H9 (cell line): ENCODE data around the gene UBXN11. TPM values are rescaled to one million over a fixed set of nuclear protein-coding genes. Genes with fewer than 3 reads are reported as not detected.
A peak's percentile ranks its signal among the peaks of the same experiment; 100 is the strongest.

Experiments used
- DNase-seq: peaks from one replicate; pipeline ENCODE4 v3.0.0-alpha.2; 2017
- H2AFZ ChIP-seq: one replicate; pipeline ENCODE4 v1.6.1; 2013; ENCODE audit warnings: mild to moderate bottlenecking, low read length, control low read depth, moderate library complexity
- H2AK5ac ChIP-seq: 2 replicates; pipeline ENCODE4 v1.6.1; 2013; ENCODE audit warnings: low read length, control low read depth, mixed read lengths; ENCODE audit not compliant: insufficient read length
- H2BK120ac ChIP-seq: one replicate; pipeline ENCODE4 v1.6.1; 2013; ENCODE audit warnings: low read depth, mild to moderate bottlenecking, low read length, control low read depth, inconsistent platforms; ENCODE audit not compliant: poor library complexity, severe bottlenecking
- H2BK12ac ChIP-seq: 2 replicates; pipeline ENCODE4 v1.6.1; 2013; ENCODE audit warnings: low read length, control low read depth, mixed read lengths, low read depth; ENCODE audit not compliant: insufficient read length
- H2BK15ac ChIP-seq: 2 replicates; pipeline ENCODE4 v1.6.1; 2013; ENCODE audit warnings: low read depth, low read length, control low read depth
- H2BK20ac ChIP-seq: one replicate; pipeline ENCODE4 v1.6.1; 2013; ENCODE audit warnings: low read depth, mild to moderate bottlenecking, low read length, control low read depth, inconsistent platforms; ENCODE audit not compliant: poor library complexity, severe bottlenecking
- H2BK5ac ChIP-seq: 2 replicates; pipeline ENCODE4 v1.6.1; 2013; ENCODE audit warnings: low read length, control low read depth, mixed read lengths; ENCODE audit not compliant: insufficient read length
- H3K14ac ChIP-seq: 2 replicates; pipeline ENCODE4 v1.6.1; 2013; ENCODE audit warnings: low read length, control low read depth; ENCODE audit not compliant: insufficient read depth
- H3K18ac ChIP-seq: 2 replicates; pipeline ENCODE4 v1.6.1; 2013; ENCODE audit warnings: low read depth, mild to moderate bottlenecking, mixed read lengths, low read length, control low read depth; ENCODE audit not compliant: insufficient read length
- H3K23ac ChIP-seq: 2 replicates; pipeline ENCODE4 v1.6.1; 2013; ENCODE audit warnings: low read length, control low read depth, mixed read lengths, low read depth; ENCODE audit not compliant: insufficient read length
- H3K23me2 ChIP-seq: 2 replicates; pipeline ENCODE4 v1.6.1; 2013; ENCODE audit warnings: low read depth, mild to moderate bottlenecking, mixed read lengths, low read length, control low read depth; ENCODE audit not compliant: insufficient read length, poor library complexity, severe bottlenecking
- H3K27ac ChIP-seq: 2 replicates; pipeline ENCODE4 v1.5.1; 2013; ENCODE audit warnings: low read length, control low read depth, mixed read lengths, low read depth; ENCODE audit not compliant: insufficient read length
- H3K27me3 ChIP-seq: 2 replicates; pipeline ENCODE4 v1.6.1; 2013; ENCODE audit warnings: low read length, control low read depth, inconsistent platforms; ENCODE audit not compliant: insufficient read depth
- H3K4ac ChIP-seq: 2 replicates; pipeline ENCODE4 v1.6.1; 2013; ENCODE audit warnings: low read depth, mild to moderate bottlenecking, control low read depth, inconsistent platforms, low read length, moderate library complexity
- H3K4me1 ChIP-seq: 2 replicates; pipeline ENCODE4 v1.6.1; 2013; ENCODE audit warnings: low read length, control low read depth, inconsistent platforms; ENCODE audit not compliant: insufficient read depth
- H3K4me2 ChIP-seq: 2 replicates; pipeline ENCODE4 v1.6.1; 2013; ENCODE audit warnings: low read length, control low read depth, mixed read lengths; ENCODE audit not compliant: insufficient read length, insufficient read depth
- H3K56ac ChIP-seq: 2 replicates; pipeline ENCODE4 v1.6.1; 2013; ENCODE audit warnings: low read depth, mild to moderate bottlenecking, mixed read lengths, low read length, control low read depth; ENCODE audit not compliant: insufficient read length
- H3K79me1 ChIP-seq: 2 replicates; pipeline ENCODE4 v1.6.1; 2013; ENCODE audit warnings: low read depth, mild to moderate bottlenecking, moderate library complexity, low read length, control low read depth, inconsistent platforms; ENCODE audit not compliant: insufficient read depth, poor library complexity, severe bottlenecking
- H3K79me2 ChIP-seq: 2 replicates; pipeline ENCODE4 v1.6.1; 2013; ENCODE audit warnings: low read length, control low read depth, inconsistent platforms; ENCODE audit not compliant: insufficient read depth
- H3K9ac ChIP-seq: 2 replicates; pipeline ENCODE4 v1.6.1; 2013; ENCODE audit warnings: low read length, control low read depth, mixed read lengths; ENCODE audit not compliant: insufficient read length; ENCODE audit errors: extremely low read depth
- H3K9me3 ChIP-seq: one replicate; pipeline ENCODE4 v1.6.1; 2013; ENCODE audit warnings: low read depth, low read length, inconsistent platforms; ENCODE audit not compliant: control insufficient read depth
- H3T11ph ChIP-seq: one replicate; pipeline ENCODE4 v1.6.1; 2013; ENCODE audit warnings: mild to moderate bottlenecking, low read length, control low read depth, inconsistent platforms
- H4K20me1 ChIP-seq: one replicate; pipeline ENCODE4 v1.6.1; 2013; ENCODE audit not compliant: control insufficient read depth, insufficient read length, insufficient read depth
- H4K5ac ChIP-seq: 2 replicates; pipeline ENCODE4 v1.6.1; 2013; ENCODE audit warnings: low read depth, mild to moderate bottlenecking, mixed read lengths, low read length, control low read depth; ENCODE audit not compliant: insufficient read length
- H4K8ac ChIP-seq: replicated peaks from 2 replicates; pipeline ENCODE4 v1.6.1; 2013; ENCODE audit warnings: low read length, control low read depth, mixed read lengths, low read depth; ENCODE audit not compliant: insufficient read length
- H4K91ac ChIP-seq: 2 replicates; pipeline ENCODE4 v1.6.1; 2013; ENCODE audit warnings: low read depth, mild to moderate bottlenecking, moderate library complexity, mixed read lengths, low read length, control low read depth; ENCODE audit not compliant: insufficient read length
- H3K27ac Mint-ChIP-seq, 3 experiments: 2 replicates in 2 of 3; 3 replicates in 1 of 3; pipeline ENCODE4 v1.8.0; 2020 to 2021; ENCODE audit warnings: mixed read lengths in 3 of 3, mild to moderate bottlenecking in 1 of 3, moderate library complexity in 1 of 3
- H3K27me3 Mint-ChIP-seq: 2 replicates; pipeline ENCODE4 v1.8.0; 2021; ENCODE audit warnings: low read depth, mild to moderate bottlenecking, moderate library complexity, mixed read lengths
- H3K36me3 Mint-ChIP-seq, 3 experiments: 2 replicates in 2 of 3; 3 replicates in 1 of 3; pipeline ENCODE4 v1.8.0; 2020 to 2021; ENCODE audit warnings: low read depth in 3 of 3, mixed read lengths in 3 of 3; ENCODE audit not compliant: insufficient read depth in 1 of 3
- H3K4me1 Mint-ChIP-seq, 2 experiments: 2 replicates each; pipeline ENCODE4 v1.8.0; 2020; ENCODE audit warnings: mixed read lengths in 2 of 2
- H3K4me3 Mint-ChIP-seq, 2 experiments: 2 replicates in 1 of 2; 3 replicates in 1 of 2; pipeline ENCODE4 v1.8.0; 2020 to 2021; ENCODE audit warnings: mild to moderate bottlenecking in 2 of 2, mixed read lengths in 2 of 2, moderate library complexity in 1 of 2
- H3K9me3 Mint-ChIP-seq, 2 experiments: 2 replicates in 1 of 2; 3 replicates in 1 of 2; pipeline ENCODE4 v1.8.0; 2020; ENCODE audit warnings: mild to moderate bottlenecking in 2 of 2, mixed read lengths in 2 of 2, moderate library complexity in 1 of 2
- WGBS: extraction: QIAGEN DNeasy Blood & Tissue Kit; methylation state at CpG from one replicate; pipeline ENCODE4 v1.1.7; 2013; ENCODE audit warnings: missing lambda C conversion rate, low lambda C conversion rate, mixed read lengths; ENCODE audit not compliant: insufficient read length; ENCODE audit errors: extremely low coverage; 5-methylcytosine and 5-hydroxymethylcytosine counted together
- total RNA-seq: library from RNA; stranded (reverse); gene quantifications from 2 replicates; pipeline ENCODE4 v1.2.1, GENCODE V29; 2021
- TF ChIP-seq, protein P1 (sequence below): fragments of 200-600 bp; sonication (generic); conservative IDR thresholded peaks from 3 replicates; pipeline ENCODE4 v1.8.0; 2021; ENCODE audit warnings: antibody characterized with exemption, mild to moderate bottlenecking

Gene UBXN11
- total RNA-seq, 1 experiment from 2014 or later: 13.7 TPM

DNA sequence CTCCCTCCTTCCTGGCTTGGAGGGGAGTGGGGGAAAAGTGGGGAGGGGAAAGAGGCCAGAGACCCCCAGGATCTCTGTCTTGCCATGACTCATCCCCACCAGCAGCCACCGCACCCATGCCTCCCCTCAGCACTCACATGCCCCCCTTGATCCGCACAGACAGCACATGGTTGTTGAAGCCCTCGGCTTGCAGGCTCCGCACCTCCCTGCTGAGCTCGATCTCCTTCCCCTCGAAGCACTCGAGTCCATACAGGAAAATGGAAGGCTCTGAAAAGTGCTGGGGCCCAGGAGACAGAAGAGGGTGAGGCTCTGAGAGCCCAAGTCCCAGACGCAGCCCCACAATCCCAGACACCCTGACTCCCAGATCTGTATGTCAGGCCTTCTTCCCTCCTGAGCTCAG, 22.2 kb upstream of the UBXN11 start:
- no peak overlapping the region for H3K56ac ChIP-seq
- H2BK12ac ChIP-seq: no peak overlapping the region
- H3K14ac ChIP-seq: no peak overlapping the region
- H4K8ac ChIP-seq: no peak overlapping the region
- H2BK5ac ChIP-seq: no peak overlapping the region
- H3K4me1 ChIP-seq: no peaks in the 10 kb centered on the region
- no peak overlapping the region for H4K91ac ChIP-seq
- no peak overlapping the region for H4K5ac ChIP-seq
- H2BK120ac ChIP-seq: no peak overlapping the region
- H3K27ac Mint-ChIP-seq: peak overlapping the region in 2 of 3 experiments; percentile 35 to 90; a peak in 2 of 7 replicates
- no peak overlapping the region for H3K18ac ChIP-seq
- H3K79me2 ChIP-seq: no peaks in the 10 kb centered on the region
- no peak overlapping the region for H2AK5ac ChIP-seq
- H3K27me3 Mint-ChIP-seq: no peaks in the 10 kb centered on the region
- H3T11ph ChIP-seq: no peak overlapping the region
- H3K9me3 ChIP-seq: no peaks in the 10 kb centered on the region
- H4K20me1 ChIP-seq: no peaks in the 10 kb centered on the region
- no peak overlapping the region for H2BK20ac ChIP-seq
- no peaks in the 10 kb centered on the region for H3K79me1 ChIP-seq
- H3K4me3 Mint-ChIP-seq: no peak overlapping the region
- H3K9ac ChIP-seq: no peak overlapping the region
- no peak overlapping the region for H3K4me2 ChIP-seq
- no peak overlapping the region for H3K23ac ChIP-seq
- TF ChIP-seq, protein P1, sequence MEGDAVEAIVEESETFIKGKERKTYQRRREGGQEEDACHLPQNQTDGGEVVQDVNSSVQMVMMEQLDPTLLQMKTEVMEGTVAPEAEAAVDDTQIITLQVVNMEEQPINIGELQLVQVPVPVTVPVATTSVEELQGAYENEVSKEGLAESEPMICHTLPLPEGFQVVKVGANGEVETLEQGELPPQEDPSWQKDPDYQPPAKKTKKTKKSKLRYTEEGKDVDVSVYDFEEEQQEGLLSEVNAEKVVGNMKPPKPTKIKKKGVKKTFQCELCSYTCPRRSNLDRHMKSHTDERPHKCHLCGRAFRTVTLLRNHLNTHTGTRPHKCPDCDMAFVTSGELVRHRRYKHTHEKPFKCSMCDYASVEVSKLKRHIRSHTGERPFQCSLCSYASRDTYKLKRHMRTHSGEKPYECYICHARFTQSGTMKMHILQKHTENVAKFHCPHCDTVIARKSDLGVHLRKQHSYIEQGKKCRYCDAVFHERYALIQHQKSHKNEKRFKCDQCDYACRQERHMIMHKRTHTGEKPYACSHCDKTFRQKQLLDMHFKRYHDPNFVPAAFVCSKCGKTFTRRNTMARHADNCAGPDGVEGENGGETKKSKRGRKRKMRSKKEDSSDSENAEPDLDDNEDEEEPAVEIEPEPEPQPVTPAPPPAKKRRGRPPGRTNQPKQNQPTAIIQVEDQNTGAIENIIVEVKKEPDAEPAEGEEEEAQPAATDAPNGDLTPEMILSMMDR: no peak
- H2BK15ac ChIP-seq: no peak overlapping the region
- peaks cover 8 to 39% (median 33%) of the 10 kb centered on the region in 3 experiments; a peak in 6 of 7 replicates for H3K36me3 Mint-ChIP-seq
- no peak for DNase-seq
- H2AFZ ChIP-seq: no peak overlapping the region
- no peak overlapping the region for H3K4ac ChIP-seq
- peaks cover 0 to 6% of the 10 kb centered on the region in 2 experiments; a peak in 1 of 4 replicates for H3K4me1 Mint-ChIP-seq
- no peaks in the 10 kb centered on the region for H3K23me2 ChIP-seq
- no peak overlapping the region for H3K27ac ChIP-seq
- WGBS: no CpG with 5 or more reads among the region's 8 CpGs
- H3K27me3 ChIP-seq: no peaks in the 10 kb centered on the region
- H3K9me3 Mint-ChIP-seq: no peaks in the 10 kb centered on the region
